A673 (cell line): ENCODE data around the gene PAQR4. TPM values are rescaled to one million over a fixed set of nuclear protein-coding genes. Genes with fewer than 3 reads are reported as not detected.

Experiments
- BruUV-seq: library from RNA; stranded (reverse); fragments of 400-500 nt; replicated peaks from 2 replicates; lab custom pipeline; 2021; lab: Mats Ljungman, UMichigan
- CTCF ChIA-PET: fragments of 300-600 bp; sonication (Branson Sonifier 250); formaldehyde crosslinking; loops from one replicate; lab custom pipeline; 2022; ENCODE audit warnings: antibody characterized with exemption; lab: Charles Lee
- POLR2A ChIA-PET: fragments of 300-600 bp; sonication (Branson Sonifier 250); formaldehyde crosslinking; loops from one replicate; lab custom pipeline; 2022; ENCODE audit warnings: antibody characterized with exemption; ENCODE audit not compliant: low non-redundant PET; lab: Charles Lee
- DNase-seq: peaks from one replicate; pipeline ENCODE4 v3.0.0-alpha.2; 2015; ENCODE audit warnings: low spot score
- H3K27ac ChIP-seq: fragments of 200-600 bp; sonication (generic); 2 replicates; pipeline ENCODE4 v1.5.1; 2016; ENCODE audit warnings: mixed run types, low read depth, mild to moderate bottlenecking, mixed read lengths, antibody characterized with exemption, low read length; ENCODE audit not compliant: poor library complexity, severe bottlenecking
- H3K27me3 ChIP-seq: fragments of 200-600 bp; sonication (generic); replicated peaks from 2 replicates; pipeline ENCODE4 v1.6.1; 2017; ENCODE audit warnings: mixed run types, low read depth, mild to moderate bottlenecking, mixed read lengths, antibody characterized with exemption, low read length; ENCODE audit not compliant: insufficient read depth, poor library complexity
- H3K36me3 ChIP-seq: fragments of 200-600 bp; sonication (generic); 2 replicates; pipeline ENCODE4 v1.6.1; 2016; ENCODE audit warnings: mixed run types, mild to moderate bottlenecking, mixed read lengths, antibody characterized with exemption, low read length; ENCODE audit not compliant: insufficient read depth, poor library complexity, severe bottlenecking
- H3K4me1 ChIP-seq: fragments of 200-600 bp; sonication (generic); 2 replicates; pipeline ENCODE4 v1.6.1; 2017; ENCODE audit warnings: mixed run types, mild to moderate bottlenecking, mixed read lengths, antibody characterized with exemption, low read length; ENCODE audit not compliant: insufficient read depth, poor library complexity, severe bottlenecking
- H3K4me3 ChIP-seq: fragments of 200-600 bp; sonication (generic); 2 replicates; pipeline ENCODE4 v1.5.1; 2016; ENCODE audit warnings: low read depth, mixed run types, mild to moderate bottlenecking, mixed read lengths, low read length; ENCODE audit not compliant: poor library complexity, severe bottlenecking
- H3K9me3 ChIP-seq: fragments of 200-600 bp; sonication (generic); 2 replicates; pipeline ENCODE4 v1.6.1; 2016; ENCODE audit warnings: mixed run types, low read depth, mild to moderate bottlenecking, mixed read lengths, antibody characterized with exemption, low read length; ENCODE audit not compliant: poor library complexity, severe bottlenecking
- EZH2 ChIP-seq: fragments of 200-600 bp; sonication (generic); IDR thresholded peaks from 2 replicates; pipeline ENCODE4 v1.6.1; 2017; ENCODE audit warnings: borderline replicate concordance, low read depth, mild to moderate bottlenecking, mixed read lengths, antibody characterized with exemption, low read length; ENCODE audit not compliant: poor library complexity, severe bottlenecking
- intact Hi-C: fragments of 100-400 bp; cut with micrococcal nuclease; formaldehyde crosslinking; loops from one replicate; pipeline ENCODE4 v1.10.0; 2022; ENCODE audit not compliant: unreplicated experiment
- total RNA-seq: library from RNA; stranded (reverse); gene quantifications from 2 replicates; pipeline ENCODE4 v1.2.3, GENCODE V29; 2021
- TF ChIP-seq, protein P1 (sequence below): fragments of 300-800, 200-600 bp; sonication (generic); conservative IDR thresholded peaks from 2 replicates; pipeline ENCODE4 v1.5.1; 2017; ENCODE audit warnings: low read depth, mild to moderate bottlenecking, antibody characterized with exemption, low read length, moderate library complexity, mixed read lengths

The PAQR4 gene
- total RNA-seq, 1 experiment from 2014 or later, result 46.5 TPM

DNA sequence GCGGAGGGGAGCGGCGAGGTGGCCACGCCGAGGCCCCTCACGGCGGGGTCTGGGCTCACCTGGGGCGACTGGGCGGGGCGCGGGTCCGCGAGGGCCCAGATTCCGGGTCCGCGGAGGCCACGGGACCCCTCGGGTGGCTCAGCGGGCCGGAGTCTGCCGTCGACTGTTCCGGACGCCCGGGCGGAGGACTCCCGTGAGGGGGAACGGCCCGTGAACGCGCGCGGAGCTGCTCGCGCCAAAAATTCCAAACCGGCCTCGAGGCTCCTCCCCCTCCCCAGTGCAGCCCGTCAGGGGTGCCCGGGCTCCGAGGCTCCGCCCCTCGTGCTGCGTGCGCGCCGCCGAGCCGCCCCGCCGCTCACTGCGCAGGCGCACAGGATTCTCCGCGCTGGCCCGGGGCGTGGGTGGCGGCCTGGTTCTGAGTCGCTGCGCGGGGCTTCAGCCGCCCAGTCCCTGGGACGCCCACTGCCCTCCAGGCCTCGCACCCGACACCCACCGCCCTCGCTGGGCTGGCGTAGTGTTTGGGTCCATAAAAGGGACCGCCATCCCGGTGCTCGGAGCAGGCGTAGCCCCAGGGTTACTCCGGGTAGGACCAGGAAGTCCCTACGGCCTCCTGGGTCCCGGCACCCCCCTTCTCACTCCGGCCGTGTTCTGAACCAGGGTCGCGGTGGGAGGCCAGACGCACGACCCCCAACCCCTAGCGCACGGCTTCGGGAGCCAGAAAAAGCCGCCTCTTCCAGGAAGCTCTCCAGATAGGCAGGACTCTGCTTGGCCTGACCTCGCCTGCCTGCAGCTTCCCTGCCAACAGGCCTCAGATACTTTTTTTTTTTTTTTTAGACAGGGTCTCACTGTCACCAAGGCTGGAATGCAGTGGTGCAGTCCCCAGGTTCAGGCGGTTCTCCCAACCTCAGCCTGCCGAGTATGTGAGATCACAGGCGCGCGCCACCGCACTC, 11.4 kb downstream of the PAQR4 start, which contains the start of gene PKMYT1:
Gene PKMYT1 (minus strand): TSS at position 220 of the 950 bp plus-strand sequence. CDS start 789 bp downstream, outside the sequence.
- H3K36me3 ChIP-seq, result peaks cover 15% of the 10 kb centered on the region
- peak within 1 kb of the TSS; percentile 87 for H3K27ac ChIP-seq
- H3K4me1 ChIP-seq, result peaks cover 10% of the 10 kb centered on the region
- peak within 1 kb of the TSS; percentile 87 for H3K4me3 ChIP-seq
- TF ChIP-seq EZH2, result no peak
- TF ChIP-seq, protein P1, sequence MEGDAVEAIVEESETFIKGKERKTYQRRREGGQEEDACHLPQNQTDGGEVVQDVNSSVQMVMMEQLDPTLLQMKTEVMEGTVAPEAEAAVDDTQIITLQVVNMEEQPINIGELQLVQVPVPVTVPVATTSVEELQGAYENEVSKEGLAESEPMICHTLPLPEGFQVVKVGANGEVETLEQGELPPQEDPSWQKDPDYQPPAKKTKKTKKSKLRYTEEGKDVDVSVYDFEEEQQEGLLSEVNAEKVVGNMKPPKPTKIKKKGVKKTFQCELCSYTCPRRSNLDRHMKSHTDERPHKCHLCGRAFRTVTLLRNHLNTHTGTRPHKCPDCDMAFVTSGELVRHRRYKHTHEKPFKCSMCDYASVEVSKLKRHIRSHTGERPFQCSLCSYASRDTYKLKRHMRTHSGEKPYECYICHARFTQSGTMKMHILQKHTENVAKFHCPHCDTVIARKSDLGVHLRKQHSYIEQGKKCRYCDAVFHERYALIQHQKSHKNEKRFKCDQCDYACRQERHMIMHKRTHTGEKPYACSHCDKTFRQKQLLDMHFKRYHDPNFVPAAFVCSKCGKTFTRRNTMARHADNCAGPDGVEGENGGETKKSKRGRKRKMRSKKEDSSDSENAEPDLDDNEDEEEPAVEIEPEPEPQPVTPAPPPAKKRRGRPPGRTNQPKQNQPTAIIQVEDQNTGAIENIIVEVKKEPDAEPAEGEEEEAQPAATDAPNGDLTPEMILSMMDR, result no peak
- no peaks in the 10 kb centered on the region for H3K9me3 ChIP-seq
- CTCF ChIA-PET, result no interaction called here
- intact Hi-C loops, result no loop called here
- TSS peak; percentile 85 for BruUV-seq
- POLR2A ChIA-PET, result no interaction called here
- no peaks in the 10 kb centered on the region for H3K27me3 ChIP-seq
- DNase-seq, result peak; percentile 94

DNA sequence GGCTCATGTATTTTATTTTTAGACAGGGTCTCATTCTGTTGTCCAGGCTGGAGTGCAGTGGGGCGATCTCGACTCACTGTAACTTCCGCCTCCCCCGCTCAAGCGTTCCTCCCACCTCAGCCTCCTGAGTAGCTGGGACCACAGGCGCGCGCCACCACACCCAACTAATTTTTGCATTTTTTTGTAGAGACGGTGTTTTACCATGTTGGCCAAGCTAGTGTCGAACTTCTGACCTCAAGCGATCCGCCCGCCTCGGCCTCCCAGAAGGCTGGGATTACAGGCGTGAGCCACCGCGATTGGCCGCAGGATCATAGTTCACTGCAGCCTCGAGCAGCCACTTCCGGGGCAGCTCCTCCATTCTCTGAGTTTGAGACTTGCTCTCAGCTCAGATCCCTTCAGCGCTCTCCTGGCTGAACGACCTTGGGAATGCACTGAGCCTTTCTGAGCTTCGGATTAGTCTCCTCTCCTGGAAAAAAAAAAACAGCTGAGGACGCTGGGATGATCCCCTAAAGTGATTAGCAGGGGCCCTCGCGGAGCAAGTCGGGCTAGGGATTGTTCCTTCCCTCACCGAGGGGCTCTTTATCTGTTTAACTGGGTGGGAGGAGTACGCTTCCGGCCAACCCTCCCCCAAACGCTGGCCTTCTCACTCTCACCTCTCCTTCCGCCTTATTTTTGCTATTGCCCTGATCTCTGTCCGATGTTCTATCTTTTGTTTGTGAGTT, 12.2 kb downstream of the PAQR4 start:
- H3K4me1 ChIP-seq, result peaks cover 10% of the 10 kb centered on the region
- TF ChIP-seq, protein P1, result no peak
- TF ChIP-seq EZH2, result no peak
- peaks cover 8% of the 10 kb centered on the region for H3K36me3 ChIP-seq
- H3K27ac ChIP-seq, result no peak overlapping the region
- no peak for DNase-seq
- POLR2A ChIA-PET, result no interaction called here
- CTCF ChIA-PET, result interaction anchor here (0.6 kb wide), 1 partner anchor 54 kb away, joined by 3 read pairs; no protein-coding TSS in a partner anchor
- no TSS peak for BruUV-seq
- H3K27me3 ChIP-seq, result no peaks in the 10 kb centered on the region
- intact Hi-C loops, result no loop called here
- no peaks in the 10 kb centered on the region for H3K9me3 ChIP-seq
- H3K4me3 ChIP-seq, result peak overlapping the region; percentile 87

DNA sequence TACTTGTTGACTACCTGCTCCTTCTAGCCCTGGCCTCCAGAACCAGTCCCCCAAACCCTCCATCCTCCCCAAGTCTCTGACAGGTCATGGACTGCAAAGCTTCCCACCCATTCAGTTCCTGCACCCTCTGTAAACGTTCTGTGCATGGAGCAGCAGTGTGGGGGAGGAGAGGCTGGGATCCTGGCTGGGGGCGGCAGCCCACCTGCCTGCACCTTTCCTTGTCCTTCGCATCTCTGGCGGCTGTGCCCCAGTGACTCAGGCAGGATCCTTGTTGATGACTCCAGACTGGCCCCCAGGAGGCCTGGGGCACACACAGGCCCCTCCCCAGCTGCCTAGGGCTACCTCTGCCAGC, 12.7 kb downstream of the PAQR4 start:
- intact Hi-C loops, result no loop called here
- Histone ChIP-seq H3K4me3 (no peak overlapping the region), H3K36me3 (peaks cover 3% of the 10 kb centered on the region), H3K27me3 (no peaks in the 10 kb centered on the region), H3K4me1 (peaks cover 10% of the 10 kb centered on the region), H3K27ac (no peak overlapping the region), H3K9me3 (no peaks in the 10 kb centered on the region)
- ChIA-PET CTCF (interaction anchor here (0.6 kb wide), 1 partner anchor 55 kb away, joined by 3 read pairs; no protein-coding TSS in a partner anchor), POLR2A (no interaction called here)
- BruUV-seq, result no TSS peak
- no peak for TF ChIP-seq EZH2
- TF ChIP-seq, protein P1, result no peak
- no peak for DNase-seq
